NCI-H1105 treated with DMSO at 0.1 percent for 48 hours (cell line): ENCODE data around the gene HCRTR1.
A peak's percentile ranks its signal among the peaks of the same experiment; 100 is the strongest.

Experiments
- DNase-seq: peaks from one replicate; lab custom pipeline; 2025; lab: John Stamatoyannopoulos, UW

HCRTR1 gene

GRCh38 chr1:31626223-31627207 lies 9.0 kb downstream of the HCRTR1 start:
- no peak for DNase-seq

- DNase-seq = no peak
Observed at GRCh38 chr1:31627301-31627929, 9.9 kb downstream of the HCRTR1 start.

- DNase-seq = no peak
Observed at GRCh38 chr1:31627930-31628559, 10.6 kb downstream of the HCRTR1 start.

GRCh38 chr1:31628931-31629556 lies 11.6 kb downstream of the HCRTR1 start:
- no peak for DNase-seq

GRCh38 chr1:31632649-31633048 lies 15.2 kb downstream of the HCRTR1 start:
- DNase-seq = no peak

- no peak for DNase-seq
Observed at GRCh38 chr1:31633117-31633516, 15.6 kb downstream of the HCRTR1 start.

GRCh38 chr1:31637915-31638673 lies 20.6 kb downstream of the HCRTR1 start:
- peak; percentile 74 for DNase-seq

GRCh38 chr1:31639543-31639942 lies 22.1 kb downstream of the HCRTR1 start:
- DNase-seq = no peak

- DNase-seq = no peak
Observed at GRCh38 chr1:31640179-31640578, 22.7 kb downstream of the HCRTR1 start.

GRCh38 chr1:31640964-31641363 lies 23.5 kb downstream of the HCRTR1 start:
- DNase-seq = no peak

- no peak for DNase-seq
Observed at GRCh38 chr1:31642366-31642765, 24.9 kb downstream of the HCRTR1 start.

GRCh38 chr1:31642897-31643296 lies 25.4 kb downstream of the HCRTR1 start:
- no peak for DNase-seq

GRCh38 chr1:31643976-31644559 lies 26.6 kb downstream of the HCRTR1 start:
- peak; percentile 20 for DNase-seq

GRCh38 chr1:31644560-31645273 lies 27.2 kb downstream of the HCRTR1 start, which contains the start of gene PEF1:
Gene PEF1, minus strand, starts transcription at chr1:31644876. Its CDS starts 12 bp downstream, at chr1:31644864.
- peak; percentile 100 for DNase-seq

GRCh38 chr1:31645274-31645568 lies 27.7 kb downstream of the HCRTR1 start:
- DNase-seq = no peak

GRCh38 chr1:31646259-31646960 lies 28.9 kb downstream of the HCRTR1 start:
- no peak for DNase-seq

- DNase-seq = no peak
Observed at GRCh38 chr1:31647106-31647505, 29.6 kb downstream of the HCRTR1 start.

- DNase-seq = no peak
Observed at GRCh38 chr1:31648190-31648589, 30.7 kb downstream of the HCRTR1 start.

- no peak for DNase-seq
Observed at GRCh38 chr1:31648641-31649357, 31.3 kb downstream of the HCRTR1 start.
